Measurements from ENCODE around the gene CEP152.

- no peak for TF ChIP-seq RAD21 (conservative IDR thresholded peaks at IDR 0.05)
- TF ChIP-seq TAF1 (IDR thresholded peaks at IDR 0.05; ENCODE audit: low read depth) = no peak
Measured at GRCh38 chr15:48859426-48859825, 48.6 kb upstream of the CEP152 start.

All from neural cell (in vitro differentiated cells).